HepG2 (cell line): ENCODE data around the gene LRPAP1. TPM values are rescaled to one million over a fixed set of nuclear protein-coding genes. Genes with fewer than 3 reads are reported as not detected.

Experiments
- ADNP ChIP-seq: sonication (generic); formaldehyde crosslinking; IDR thresholded peaks from 2 replicates; pipeline ENCODE4 v1.4.0; 2020; ENCODE audit warnings: missing genetic modification reagents
- BRD4 ChIP-seq: sonication (generic); formaldehyde crosslinking; IDR thresholded peaks from 2 replicates; pipeline ENCODE4 v1.4.0; 2020; ENCODE audit warnings: missing genetic modification reagents
- FOXO1 ChIP-seq: sonication (generic); formaldehyde crosslinking; IDR thresholded peaks from 2 replicates; pipeline ENCODE4 v1.4.0; 2020; ENCODE audit warnings: missing genetic modification reagents
- HMG20A ChIP-seq: IDR thresholded peaks from 2 replicates; pipeline ENCODE4 v1.6.1; 2016; ENCODE audit warnings: borderline replicate concordance
- NR2F1 ChIP-seq, 2 experiments: fragments of 450-650 bp in 1 of 2; formaldehyde crosslinking in 1 of 2; IDR thresholded peaks; 2 replicates each; pipeline versions ENCODE4 v1.5.0 to v1.6.1; 2016 to 2020; ENCODE audit warnings: mild to moderate bottlenecking in 1 of 2, missing compliant biosample characterization in 1 of 2, missing genetic modification reagents in 1 of 2, moderate library complexity in 1 of 2
- RARA ChIP-seq: IDR thresholded peaks from 2 replicates; pipeline ENCODE4 v1.6.1; 2016; ENCODE audit warnings: missing genetic modification reagents, missing compliant biosample characterization
- SKI ChIP-seq: fragments of 450-650 bp; IDR thresholded peaks from one replicate; pipeline ENCODE4 v1.6.1; 2018; ENCODE audit warnings: mild to moderate bottlenecking; ENCODE audit not compliant: partially characterized antibody
- ZBTB21 ChIP-seq: sonication (generic); formaldehyde crosslinking; IDR thresholded peaks from 2 replicates; pipeline ENCODE4 v1.4.0; 2020; ENCODE audit warnings: missing genetic modification reagents
- ZFY ChIP-seq: sonication (generic); formaldehyde crosslinking; IDR thresholded peaks from 2 replicates; pipeline ENCODE4 v1.4.0; 2020; ENCODE audit warnings: missing genetic modification reagents
- ZMYM3 ChIP-seq: sonication (generic); formaldehyde crosslinking; IDR thresholded peaks from 2 replicates; pipeline ENCODE4 v1.5.1; 2020; ENCODE audit warnings: mild to moderate bottlenecking, missing genetic modification reagents
- ZNF264 ChIP-seq: sonication (generic); formaldehyde crosslinking; IDR thresholded peaks from 2 replicates; pipeline ENCODE4 v1.4.0; 2020; ENCODE audit warnings: missing genetic modification reagents
- ZNF331 ChIP-seq: sonication (generic); formaldehyde crosslinking; IDR thresholded peaks from 2 replicates; pipeline ENCODE4 v1.4.0; 2020; ENCODE audit warnings: missing genetic modification reagents
- polyA plus RNA-seq, 8 experiments: library from polyadenylated mRNA; depleted of rRNA in 3 of 8; stranded (reverse) in 7 of 8; unstranded in 1 of 8; fragments of >200 nt; fragmentation: Illumina TruSeq in 4 of 8; extraction: Trizol in 4 of 8; gene quantifications; 2 replicates each; pipeline versions ENCODE4 v1.2.1 to v1.2.3, GENCODE V29; 2011 to 2016; ENCODE audit warnings: low read depth in 4 of 8, missing spikeins in 1 of 8, mixed read lengths in 1 of 8; ENCODE audit not compliant: insufficient read depth in 1 of 8
- total RNA-seq, 5 experiments: library from RNA; depleted of rRNA; stranded (reverse); fragments of >200 nt; fragmentation: Illumina TruSeq; extraction: Trizol; gene quantifications; 2 replicates each; pipeline ENCODE4 v1.2.3, GENCODE V29; 2016; ENCODE audit warnings: low read depth in 1 of 5
- TF ChIP-seq, protein P1 (sequence below): IDR thresholded peaks from 2 replicates; pipeline ENCODE4 v1.6.1; 2016; ENCODE audit warnings: mild to moderate bottlenecking
- TF ChIP-seq, protein P2 (sequence below): sonication (generic); formaldehyde crosslinking; IDR thresholded peaks from 2 replicates; pipeline ENCODE4 v1.4.0; 2020; ENCODE audit warnings: missing genetic modification reagents
- TF ChIP-seq, protein P3 (sequence below): IDR thresholded peaks from 2 replicates; pipeline ENCODE4 v1.6.1; 2016; ENCODE audit warnings: low read depth, borderline replicate concordance
- TF ChIP-seq, protein P4 (sequence below): sonication (generic); formaldehyde crosslinking; IDR thresholded peaks from 2 replicates; pipeline ENCODE4 v1.4.0; 2020; ENCODE audit warnings: missing genetic modification reagents
- TF ChIP-seq, protein P5 (sequence below): sonication (generic); formaldehyde crosslinking; IDR thresholded peaks from 2 replicates; pipeline ENCODE4 v1.5.1; 2020; ENCODE audit warnings: mild to moderate bottlenecking, missing genetic modification reagents, moderate library complexity
- TF ChIP-seq, protein P6 (sequence below): IDR thresholded peaks from 2 replicates; pipeline ENCODE4 v1.6.1; 2012; ENCODE audit warnings: inconsistent platforms

LRPAP1 gene
- total and polyA plus RNA-seq, 2 of the 13 experiments (the other 11 are each of a cell fraction or from before 2014, with no cell fraction given) = 153 to 191 TPM

DNA sequence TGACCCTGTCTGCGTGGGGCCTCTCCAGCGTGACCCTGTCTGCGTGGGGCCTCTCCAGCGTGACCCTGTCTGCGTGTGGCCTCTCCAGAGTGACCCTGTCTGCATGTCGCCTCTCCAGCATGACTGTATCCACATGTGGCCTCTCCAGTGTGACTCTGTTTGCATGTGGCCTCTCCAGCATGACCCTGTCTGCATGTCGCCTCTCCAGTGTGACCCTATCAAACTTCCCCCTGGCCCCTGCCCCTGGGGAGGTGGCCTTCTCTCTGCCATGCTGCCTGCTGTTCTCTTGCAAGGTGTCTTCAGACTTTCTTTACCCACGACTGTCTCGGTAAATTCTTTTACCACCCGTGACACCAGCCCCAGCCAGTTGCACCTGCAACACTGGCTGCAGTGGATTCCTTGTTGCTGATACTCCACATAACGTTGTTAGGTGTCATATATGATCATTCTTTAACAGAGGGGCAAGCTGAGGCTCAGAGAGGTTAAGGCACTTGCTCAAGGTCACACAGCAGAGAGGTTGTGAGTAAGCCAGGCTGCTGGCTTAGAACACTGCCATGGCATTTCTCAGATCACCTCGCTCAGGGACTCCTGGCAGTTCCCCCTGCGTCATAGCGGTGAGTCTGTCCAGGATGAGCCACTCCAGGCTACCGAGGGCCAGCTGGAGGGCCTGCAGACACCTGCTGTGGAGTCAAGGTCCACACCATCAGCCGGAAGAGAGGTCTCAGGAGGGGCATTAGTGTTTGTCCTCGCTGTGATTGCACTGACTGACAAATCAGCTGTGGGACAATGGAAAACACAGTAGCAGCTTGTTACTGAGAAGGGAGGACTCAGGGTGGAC, 25.7 kb upstream of the LRPAP1 start (continued):
- TF ChIP-seq, protein P1, sequence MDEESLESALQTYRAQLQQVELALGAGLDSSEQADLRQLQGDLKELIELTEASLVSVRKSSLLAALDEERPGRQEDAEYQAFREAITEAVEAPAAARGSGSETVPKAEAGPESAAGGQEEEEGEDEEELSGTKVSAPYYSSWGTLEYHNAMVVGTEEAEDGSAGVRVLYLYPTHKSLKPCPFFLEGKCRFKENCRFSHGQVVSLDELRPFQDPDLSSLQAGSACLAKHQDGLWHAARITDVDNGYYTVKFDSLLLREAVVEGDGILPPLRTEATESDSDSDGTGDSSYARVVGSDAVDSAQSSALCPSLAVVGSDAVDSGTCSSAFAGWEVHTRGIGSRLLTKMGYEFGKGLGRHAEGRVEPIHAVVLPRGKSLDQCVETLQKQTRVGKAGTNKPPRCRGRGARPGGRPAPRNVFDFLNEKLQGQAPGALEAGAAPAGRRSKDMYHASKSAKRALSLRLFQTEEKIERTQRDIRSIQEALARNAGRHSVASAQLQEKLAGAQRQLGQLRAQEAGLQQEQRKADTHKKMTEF = peak; percentile 65; the same call in 1 of the 2 replicates
- TF ChIP-seq, protein P2, sequence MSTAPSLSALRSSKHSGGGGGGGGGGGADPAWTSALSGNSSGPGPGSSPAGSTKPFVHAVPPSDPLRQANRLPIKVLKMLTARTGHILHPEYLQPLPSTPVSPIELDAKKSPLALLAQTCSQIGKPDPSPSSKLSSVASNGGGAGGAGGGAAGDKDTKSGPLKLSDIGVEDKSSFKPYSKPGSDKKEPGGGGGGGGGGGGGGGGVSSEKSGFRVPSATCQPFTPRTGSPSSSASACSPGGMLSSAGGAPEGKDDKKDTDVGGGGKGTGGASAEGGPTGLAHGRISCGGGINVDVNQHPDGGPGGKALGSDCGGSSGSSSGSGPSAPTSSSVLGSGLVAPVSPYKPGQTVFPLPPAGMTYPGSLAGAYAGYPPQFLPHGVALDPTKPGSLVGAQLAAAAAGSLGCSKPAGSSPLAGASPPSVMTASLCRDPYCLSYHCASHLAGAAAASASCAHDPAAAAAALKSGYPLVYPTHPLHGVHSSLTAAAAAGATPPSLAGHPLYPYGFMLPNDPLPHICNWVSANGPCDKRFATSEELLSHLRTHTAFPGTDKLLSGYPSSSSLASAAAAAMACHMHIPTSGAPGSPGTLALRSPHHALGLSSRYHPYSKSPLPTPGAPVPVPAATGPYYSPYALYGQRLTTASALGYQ = 0 out of 2 replicates have a peak, but pooled peaks have one; percentile 53
- TF ChIP-seq SKI = peak; percentile 49
- TF ChIP-seq ADNP (CRISPR knock-in tag) = 0 out of 2 replicates have a peak, but pooled peaks have one; percentile 30
- TF ChIP-seq NR2F1 (CRISPR knock-in tag; IDR thresholded peaks at IDR 0.05) = peak; percentile 43 to 55; a peak in 2 of 4 replicates
- 0 out of 2 replicates have a peak, but pooled peaks have one; percentile 35 for TF ChIP-seq ZFY (CRISPR knock-in tag)
- TF ChIP-seq, protein P3, sequence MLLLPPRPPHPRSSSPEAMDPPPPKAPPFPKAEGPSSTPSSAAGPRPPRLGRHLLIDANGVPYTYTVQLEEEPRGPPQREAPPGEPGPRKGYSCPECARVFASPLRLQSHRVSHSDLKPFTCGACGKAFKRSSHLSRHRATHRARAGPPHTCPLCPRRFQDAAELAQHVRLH (CRISPR knock-in tag) = peak; percentile 31; the same call in 1 of the 2 replicates
- TF ChIP-seq, protein P4, sequence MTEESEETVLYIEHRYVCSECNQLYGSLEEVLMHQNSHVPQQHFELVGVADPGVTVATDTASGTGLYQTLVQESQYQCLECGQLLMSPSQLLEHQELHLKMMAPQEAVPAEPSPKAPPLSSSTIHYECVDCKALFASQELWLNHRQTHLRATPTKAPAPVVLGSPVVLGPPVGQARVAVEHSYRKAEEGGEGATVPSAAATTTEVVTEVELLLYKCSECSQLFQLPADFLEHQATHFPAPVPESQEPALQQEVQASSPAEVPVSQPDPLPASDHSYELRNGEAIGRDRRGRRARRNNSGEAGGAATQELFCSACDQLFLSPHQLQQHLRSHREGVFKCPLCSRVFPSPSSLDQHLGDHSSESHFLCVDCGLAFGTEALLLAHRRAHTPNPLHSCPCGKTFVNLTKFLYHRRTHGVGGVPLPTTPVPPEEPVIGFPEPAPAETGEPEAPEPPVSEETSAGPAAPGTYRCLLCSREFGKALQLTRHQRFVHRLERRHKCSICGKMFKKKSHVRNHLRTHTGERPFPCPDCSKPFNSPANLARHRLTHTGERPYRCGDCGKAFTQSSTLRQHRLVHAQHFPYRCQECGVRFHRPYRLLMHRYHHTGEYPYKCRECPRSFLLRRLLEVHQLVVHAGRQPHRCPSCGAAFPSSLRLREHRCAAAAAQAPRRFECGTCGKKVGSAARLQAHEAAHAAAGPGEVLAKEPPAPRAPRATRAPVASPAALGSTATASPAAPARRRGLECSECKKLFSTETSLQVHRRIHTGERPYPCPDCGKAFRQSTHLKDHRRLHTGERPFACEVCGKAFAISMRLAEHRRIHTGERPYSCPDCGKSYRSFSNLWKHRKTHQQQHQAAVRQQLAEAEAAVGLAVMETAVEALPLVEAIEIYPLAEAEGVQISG (CRISPR knock-in tag) = peak; percentile 65
- TF ChIP-seq, protein P5, sequence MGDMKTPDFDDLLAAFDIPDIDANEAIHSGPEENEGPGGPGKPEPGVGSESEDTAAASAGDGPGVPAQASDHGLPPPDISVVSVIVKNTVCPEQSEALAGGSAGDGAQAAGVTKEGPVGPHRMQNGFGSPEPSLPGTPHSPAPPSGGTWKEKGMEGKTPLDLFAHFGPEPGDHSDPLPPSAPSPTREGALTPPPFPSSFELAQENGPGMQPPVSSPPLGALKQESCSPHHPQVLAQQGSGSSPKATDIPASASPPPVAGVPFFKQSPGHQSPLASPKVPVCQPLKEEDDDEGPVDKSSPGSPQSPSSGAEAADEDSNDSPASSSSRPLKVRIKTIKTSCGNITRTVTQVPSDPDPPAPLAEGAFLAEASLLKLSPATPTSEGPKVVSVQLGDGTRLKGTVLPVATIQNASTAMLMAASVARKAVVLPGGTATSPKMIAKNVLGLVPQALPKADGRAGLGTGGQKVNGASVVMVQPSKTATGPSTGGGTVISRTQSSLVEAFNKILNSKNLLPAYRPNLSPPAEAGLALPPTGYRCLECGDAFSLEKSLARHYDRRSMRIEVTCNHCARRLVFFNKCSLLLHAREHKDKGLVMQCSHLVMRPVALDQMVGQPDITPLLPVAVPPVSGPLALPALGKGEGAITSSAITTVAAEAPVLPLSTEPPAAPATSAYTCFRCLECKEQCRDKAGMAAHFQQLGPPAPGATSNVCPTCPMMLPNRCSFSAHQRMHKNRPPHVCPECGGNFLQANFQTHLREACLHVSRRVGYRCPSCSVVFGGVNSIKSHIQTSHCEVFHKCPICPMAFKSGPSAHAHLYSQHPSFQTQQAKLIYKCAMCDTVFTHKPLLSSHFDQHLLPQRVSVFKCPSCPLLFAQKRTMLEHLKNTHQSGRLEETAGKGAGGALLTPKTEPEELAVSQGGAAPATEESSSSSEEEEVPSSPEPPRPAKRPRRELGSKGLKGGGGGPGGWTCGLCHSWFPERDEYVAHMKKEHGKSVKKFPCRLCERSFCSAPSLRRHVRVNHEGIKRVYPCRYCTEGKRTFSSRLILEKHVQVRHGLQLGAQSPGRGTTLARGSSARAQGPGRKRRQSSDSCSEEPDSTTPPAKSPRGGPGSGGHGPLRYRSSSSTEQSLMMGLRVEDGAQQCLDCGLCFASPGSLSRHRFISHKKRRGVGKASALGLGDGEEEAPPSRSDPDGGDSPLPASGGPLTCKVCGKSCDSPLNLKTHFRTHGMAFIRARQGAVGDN (CRISPR knock-in tag) = peak; percentile 50; the same call in 1 of the 2 replicates
- 0 out of 2 replicates have a peak, but pooled peaks have one; percentile 60 for TF ChIP-seq BRD4 (CRISPR knock-in tag)
- TF ChIP-seq ZMYM3 (CRISPR knock-in tag) = peak; percentile 87
- TF ChIP-seq, protein P6, sequence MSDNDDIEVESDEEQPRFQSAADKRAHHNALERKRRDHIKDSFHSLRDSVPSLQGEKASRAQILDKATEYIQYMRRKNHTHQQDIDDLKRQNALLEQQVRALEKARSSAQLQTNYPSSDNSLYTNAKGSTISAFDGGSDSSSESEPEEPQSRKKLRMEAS = 0 out of 2 replicates have a peak, but pooled peaks have one; percentile 51
- TF ChIP-seq RARA (CRISPR knock-in tag) = peak; percentile 92
- peak; percentile 83; the same call in 1 of the 2 replicates for TF ChIP-seq HMG20A (CRISPR knock-in tag)
- TF ChIP-seq ZBTB21 (CRISPR knock-in tag) = peak; percentile 61; the same call in 1 of the 2 replicates
- TF ChIP-seq FOXO1 (CRISPR knock-in tag) = peak; percentile 78
- TF ChIP-seq ZNF264 (CRISPR knock-in tag) = 0 out of 2 replicates have a peak, but pooled peaks have one; percentile 43
- 0 out of 2 replicates have a peak, but pooled peaks have one; percentile 49 for TF ChIP-seq ZNF331 (CRISPR knock-in tag)
